IPS DF 19.7 (cell line): ENCODE results near the gene ELOVL5.

ENCODE experiments used
- DNase-seq: peaks from one replicate; pipeline ENCODE4 v3.0.0-alpha.2; 2013; ENCODE audit warnings: low read depth, low spot score

Gene ELOVL5

GRCh38 chr6:53240139-53240538 is 108.6 kb downstream of the ELOVL5 start:
- no peak for DNase-seq

- no peak for DNase-seq
These were observed 109.2 kb downstream of the ELOVL5 start for GRCh38 chr6:53239526-53239925.

GRCh38 chr6:53238311-53238710 is 110.4 kb downstream of the ELOVL5 start:
- DNase-seq, result no peak

GRCh38 chr6:53236241-53236640 is 112.5 kb downstream of the ELOVL5 start:
- DNase-seq, result no peak

- no peak for DNase-seq
These were observed 113.2 kb downstream of the ELOVL5 start for GRCh38 chr6:53235508-53235907.

- no peak for DNase-seq
These were observed 115.4 kb downstream of the ELOVL5 start for GRCh38 chr6:53233309-53233708.

GRCh38 chr6:53230775-53231467 is 117.8 kb downstream of the ELOVL5 start:
- DNase-seq, result no peak

GRCh38 chr6:53227847-53228246 is 120.9 kb downstream of the ELOVL5 start:
- DNase-seq, result no peak

GRCh38 chr6:53220605-53221004 is 128.1 kb downstream of the ELOVL5 start:
- DNase-seq, result no peak
